GM12872 (cell line): ENCODE data around the gene KRT81.

Source experiments
- TF ChIP-seq, protein P1 (sequence below): IDR thresholded peaks from 3 replicates; pipeline ENCODE4 v1.5.1; 2011; ENCODE audit warnings: low read depth, mild to moderate bottlenecking, low read length, moderate library complexity; ENCODE audit not compliant: insufficient read depth

KRT81 gene

DNA sequence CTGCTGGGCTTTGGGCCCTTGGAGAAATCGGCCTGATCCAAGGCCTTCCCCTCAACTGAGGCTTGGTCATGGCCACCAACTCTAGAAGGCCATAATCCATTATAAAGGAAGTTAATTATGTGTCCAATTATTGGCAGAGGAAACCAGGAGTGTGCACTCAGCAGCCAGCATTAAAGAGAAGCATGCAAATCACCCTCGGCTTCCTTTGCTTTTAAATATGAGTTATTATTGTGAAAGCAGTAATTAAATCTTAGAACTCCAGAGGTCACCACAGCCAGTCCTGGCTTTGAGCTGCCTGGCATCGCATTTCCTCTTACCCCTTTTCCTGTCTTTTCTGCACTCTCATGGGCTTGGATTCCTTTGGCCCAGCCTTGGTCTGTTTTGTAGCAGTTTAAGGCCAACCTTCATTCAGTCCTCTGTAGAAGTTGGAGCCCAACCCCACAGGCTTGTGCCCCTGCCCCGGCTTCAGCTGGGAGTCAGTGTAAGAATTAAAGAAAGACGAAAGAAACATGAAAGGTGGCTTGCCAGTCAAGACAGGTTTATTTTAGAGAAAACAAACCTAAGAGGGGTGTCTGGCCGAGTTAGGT, 31.6 kb downstream of the KRT81 start:
- TF ChIP-seq, protein P1, sequence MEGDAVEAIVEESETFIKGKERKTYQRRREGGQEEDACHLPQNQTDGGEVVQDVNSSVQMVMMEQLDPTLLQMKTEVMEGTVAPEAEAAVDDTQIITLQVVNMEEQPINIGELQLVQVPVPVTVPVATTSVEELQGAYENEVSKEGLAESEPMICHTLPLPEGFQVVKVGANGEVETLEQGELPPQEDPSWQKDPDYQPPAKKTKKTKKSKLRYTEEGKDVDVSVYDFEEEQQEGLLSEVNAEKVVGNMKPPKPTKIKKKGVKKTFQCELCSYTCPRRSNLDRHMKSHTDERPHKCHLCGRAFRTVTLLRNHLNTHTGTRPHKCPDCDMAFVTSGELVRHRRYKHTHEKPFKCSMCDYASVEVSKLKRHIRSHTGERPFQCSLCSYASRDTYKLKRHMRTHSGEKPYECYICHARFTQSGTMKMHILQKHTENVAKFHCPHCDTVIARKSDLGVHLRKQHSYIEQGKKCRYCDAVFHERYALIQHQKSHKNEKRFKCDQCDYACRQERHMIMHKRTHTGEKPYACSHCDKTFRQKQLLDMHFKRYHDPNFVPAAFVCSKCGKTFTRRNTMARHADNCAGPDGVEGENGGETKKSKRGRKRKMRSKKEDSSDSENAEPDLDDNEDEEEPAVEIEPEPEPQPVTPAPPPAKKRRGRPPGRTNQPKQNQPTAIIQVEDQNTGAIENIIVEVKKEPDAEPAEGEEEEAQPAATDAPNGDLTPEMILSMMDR, result no peak

DNA sequence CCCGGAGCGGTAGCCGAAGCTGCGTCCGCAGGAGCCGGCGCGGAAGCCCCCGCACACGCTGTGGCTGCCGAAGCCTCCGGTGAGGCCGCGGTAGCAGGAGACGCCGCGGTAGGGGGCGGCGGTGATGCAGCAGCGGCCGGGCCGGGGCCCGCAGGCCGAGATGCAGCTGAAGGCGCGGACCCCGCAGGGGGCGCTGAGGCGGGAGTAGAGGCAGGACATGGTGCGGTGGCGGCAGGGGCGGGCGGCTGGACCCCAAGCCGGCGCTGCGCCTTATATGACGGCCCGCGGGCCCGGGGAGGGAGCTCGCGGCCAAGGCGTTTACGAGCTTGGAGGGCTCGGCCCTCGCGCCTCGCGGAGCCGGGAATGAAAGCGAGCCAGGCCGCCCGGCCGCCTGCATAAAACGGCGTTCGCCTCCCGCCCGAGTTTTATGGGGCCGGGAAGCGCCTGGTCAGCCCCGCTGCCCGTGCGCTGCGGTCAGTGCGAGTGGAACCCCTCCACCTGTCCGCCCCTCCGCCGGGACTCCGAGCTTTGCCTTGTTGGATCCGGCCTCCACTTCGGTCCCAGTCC, 32.9 kb downstream of the KRT81 start:
- TF ChIP-seq, protein P1, result no peak

DNA sequence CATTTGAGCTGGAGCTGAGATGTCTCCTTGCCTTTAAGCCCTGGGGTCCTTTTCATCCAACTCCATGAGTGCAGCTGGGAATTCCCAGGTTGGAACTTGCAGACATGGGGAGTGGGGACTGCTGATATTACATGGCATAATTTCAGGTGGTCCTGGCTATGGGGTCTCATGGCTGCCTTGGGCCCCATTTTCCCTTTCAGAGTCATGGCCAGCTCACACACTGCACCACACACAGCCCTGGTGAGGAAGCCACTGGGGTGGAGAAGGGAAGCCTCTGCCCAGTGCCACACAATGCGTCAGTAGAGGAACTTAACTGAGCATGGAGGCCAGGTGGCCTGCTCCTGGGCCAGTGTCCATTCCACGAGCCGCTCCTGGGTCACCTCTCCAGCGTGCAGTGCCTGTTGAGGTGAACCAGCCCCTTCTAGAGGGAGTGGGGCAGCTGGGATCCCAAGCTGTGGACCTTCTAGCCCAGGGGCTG, 34.2 kb downstream of the KRT81 start:
- TF ChIP-seq, protein P1, result no peak

DNA sequence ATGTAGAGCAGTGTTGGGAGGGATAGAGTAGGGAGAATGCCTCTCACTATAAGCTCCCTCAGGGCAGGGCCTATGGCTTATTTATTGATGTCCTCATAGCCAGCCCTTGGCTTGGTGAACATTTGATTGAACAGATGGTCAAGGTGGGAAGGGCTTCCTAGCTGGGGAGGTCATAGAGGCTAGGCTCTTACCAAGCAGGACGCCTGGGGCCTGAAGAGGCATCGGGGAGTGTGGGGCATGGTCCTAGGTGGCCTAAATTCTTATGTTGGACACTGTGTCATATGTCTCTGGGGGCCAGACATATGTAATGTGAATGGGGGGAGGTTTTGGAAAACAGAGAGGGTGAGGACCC, 34.8 kb downstream of the KRT81 start:
- TF ChIP-seq, protein P1, result no peak

DNA sequence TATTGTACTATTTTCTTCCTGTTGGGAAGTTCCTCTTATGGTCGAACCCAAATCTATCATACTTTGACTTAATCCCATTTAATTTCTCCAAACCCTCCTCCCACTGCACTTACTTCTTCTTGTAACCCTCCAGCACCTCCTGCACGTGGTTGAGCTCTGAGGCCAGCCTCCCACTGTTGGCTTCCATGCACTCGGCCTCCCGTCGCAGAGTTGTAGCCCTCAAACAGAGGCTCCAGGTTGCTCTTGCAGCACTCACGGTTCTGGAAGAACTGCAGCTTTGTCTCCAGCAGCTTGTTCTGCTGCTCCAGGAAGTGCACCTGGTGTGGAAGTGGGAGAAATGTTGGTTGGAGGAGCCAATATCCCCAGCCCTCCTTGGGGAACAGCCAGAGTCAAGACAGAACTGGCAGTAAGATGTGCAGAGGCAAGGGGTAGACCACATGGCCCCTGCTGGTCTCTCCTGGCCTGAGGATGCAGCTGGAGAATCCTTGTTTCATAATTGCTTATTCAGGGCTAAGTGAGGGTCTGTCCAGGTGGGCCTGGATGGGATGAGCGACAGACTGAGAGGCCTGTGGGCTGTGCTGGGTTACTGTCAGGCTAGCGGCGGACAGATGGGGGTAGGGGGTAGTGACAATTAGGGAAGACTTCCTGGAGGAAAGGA, 35.3 kb downstream of the KRT81 start:
- TF ChIP-seq, protein P1, result no peak

DNA sequence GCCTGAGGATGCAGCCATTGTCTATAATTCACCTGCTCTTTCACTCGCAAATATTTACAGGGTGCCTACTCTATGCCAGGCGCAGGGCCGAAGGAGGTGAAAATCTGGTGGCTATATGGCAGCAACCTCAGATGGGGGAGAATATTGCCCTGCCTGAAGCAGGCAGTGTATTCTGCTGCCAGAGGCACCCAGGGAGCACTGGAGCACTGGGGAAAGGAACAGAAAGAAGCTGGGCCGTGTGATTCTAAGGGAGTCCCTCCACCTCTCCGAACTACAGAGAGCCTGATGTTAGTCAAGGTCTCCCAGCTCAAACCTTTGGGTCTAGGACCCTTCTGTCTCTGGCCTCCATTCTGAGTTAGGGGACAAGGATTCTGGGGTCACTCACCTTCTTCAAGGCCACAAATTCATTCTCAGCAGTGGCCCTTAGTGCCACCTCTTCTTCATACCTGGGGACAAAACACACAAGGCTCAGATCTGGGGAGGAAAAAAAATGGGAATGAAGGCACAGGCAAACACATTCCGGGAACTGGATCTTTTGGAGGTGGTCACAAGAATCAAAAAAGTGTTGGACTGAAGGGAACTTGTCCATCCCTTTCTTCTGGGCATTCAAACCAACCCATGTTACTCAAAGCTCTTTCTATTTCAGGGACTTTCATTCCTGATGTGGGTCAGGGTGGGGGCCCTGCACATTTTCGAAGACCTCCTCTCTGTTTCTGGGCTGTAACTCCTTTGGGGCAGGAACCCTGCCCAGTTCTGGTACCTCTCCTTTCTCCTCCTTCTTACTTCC, 36.2 kb downstream of the KRT81 start:
- TF ChIP-seq, protein P1, result no peak
